Measurements from ENCODE around the gene CFL1.

DNA sequence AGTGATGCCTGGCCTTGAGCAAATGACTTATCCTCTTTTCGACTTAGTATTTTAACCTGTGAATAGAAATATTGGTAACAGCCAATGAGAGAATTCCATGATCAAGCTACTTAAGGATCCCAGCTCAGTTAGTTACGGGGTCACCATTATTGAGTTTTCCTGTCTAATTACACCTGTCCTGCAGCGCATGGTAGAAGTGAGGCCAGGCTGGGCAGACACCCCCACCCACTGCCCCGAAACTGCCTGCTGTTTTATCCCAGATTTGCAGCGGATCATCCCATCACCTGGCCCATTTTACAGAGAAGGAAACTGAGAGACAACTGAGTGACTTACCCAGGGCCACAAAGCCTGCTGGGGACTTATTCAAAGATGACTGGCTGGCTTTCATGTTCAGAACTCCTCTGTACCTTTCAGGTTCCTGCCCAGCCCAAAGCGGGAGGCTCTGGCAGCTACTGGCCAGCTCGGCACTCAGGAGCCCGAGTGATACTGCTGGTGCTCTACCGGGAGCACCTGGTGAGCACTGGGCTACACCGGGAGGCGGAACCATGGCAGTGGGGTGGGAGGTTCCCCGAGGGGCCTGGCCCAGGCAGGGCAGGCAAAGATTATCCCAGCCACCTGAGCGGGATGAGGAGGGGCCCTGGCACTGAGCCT lies 3.7 kb upstream of the CFL1 start:
- no peak for TF ChIP-seq EZH2 (optimal IDR thresholded peaks at IDR 0.05; ENCODE audit: low read depth, low read length)
- TF ChIP-seq, protein P1, sequence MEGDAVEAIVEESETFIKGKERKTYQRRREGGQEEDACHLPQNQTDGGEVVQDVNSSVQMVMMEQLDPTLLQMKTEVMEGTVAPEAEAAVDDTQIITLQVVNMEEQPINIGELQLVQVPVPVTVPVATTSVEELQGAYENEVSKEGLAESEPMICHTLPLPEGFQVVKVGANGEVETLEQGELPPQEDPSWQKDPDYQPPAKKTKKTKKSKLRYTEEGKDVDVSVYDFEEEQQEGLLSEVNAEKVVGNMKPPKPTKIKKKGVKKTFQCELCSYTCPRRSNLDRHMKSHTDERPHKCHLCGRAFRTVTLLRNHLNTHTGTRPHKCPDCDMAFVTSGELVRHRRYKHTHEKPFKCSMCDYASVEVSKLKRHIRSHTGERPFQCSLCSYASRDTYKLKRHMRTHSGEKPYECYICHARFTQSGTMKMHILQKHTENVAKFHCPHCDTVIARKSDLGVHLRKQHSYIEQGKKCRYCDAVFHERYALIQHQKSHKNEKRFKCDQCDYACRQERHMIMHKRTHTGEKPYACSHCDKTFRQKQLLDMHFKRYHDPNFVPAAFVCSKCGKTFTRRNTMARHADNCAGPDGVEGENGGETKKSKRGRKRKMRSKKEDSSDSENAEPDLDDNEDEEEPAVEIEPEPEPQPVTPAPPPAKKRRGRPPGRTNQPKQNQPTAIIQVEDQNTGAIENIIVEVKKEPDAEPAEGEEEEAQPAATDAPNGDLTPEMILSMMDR (IDR thresholded peaks at IDR 0.05; ENCODE audit: low read length) = no peak

All from MM.1S (cell line).